ENCODE results near the gene DVL2. TPM values are rescaled to one million over a fixed set of nuclear protein-coding genes. Genes with fewer than 3 reads are reported as not detected.

Gene DVL2
- total and polyA plus RNA-seq, 2 of the 13 experiments (the other 11 are each of a cell fraction or from before 2014, with no cell fraction given): 5.7 to 38.2 TPM

DNA sequence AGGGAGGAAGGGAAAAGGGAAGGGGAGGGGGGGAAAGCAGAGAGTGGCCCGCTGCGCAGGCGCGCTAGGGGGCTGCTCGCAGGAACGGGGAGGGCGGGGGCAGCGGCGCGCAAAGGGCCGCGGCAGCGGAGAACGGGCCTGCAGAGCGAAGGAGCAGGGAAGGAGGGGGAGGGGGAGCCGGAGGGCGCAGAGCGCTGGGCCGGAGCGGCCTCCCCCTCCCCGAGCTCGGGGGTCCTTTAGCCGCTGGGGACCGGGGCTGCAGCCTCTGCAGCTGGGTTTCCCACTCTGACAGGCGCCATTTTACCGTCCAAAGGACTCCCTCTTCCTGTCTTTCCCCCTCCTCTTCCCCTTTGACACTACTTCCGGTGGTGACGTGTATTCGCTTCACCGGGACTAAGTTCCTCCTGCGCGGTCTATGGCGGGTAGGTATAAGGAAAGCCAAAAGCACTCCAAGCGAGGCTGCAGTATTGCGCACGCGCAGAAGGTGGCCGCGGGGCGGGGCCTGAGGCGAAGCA, 17.4 kb upstream of the DVL2 start, which contains the start of gene CTDNEP1 (continued):
- TF ChIP-seq, protein P1, sequence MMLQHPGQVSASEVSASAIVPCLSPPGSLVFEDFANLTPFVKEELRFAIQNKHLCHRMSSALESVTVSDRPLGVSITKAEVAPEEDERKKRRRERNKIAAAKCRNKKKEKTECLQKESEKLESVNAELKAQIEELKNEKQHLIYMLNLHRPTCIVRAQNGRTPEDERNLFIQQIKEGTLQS (CRISPR knock-in tag; IDR thresholded peaks at IDR 0.05): 0 out of 2 replicates have a peak, but pooled peaks have one; percentile 6
- TF ChIP-seq ZNF484 (CRISPR knock-in tag; IDR thresholded peaks at IDR 0.05; ENCODE audit: borderline replicate concordance, low read depth) (no peak), KLF11 (CRISPR knock-in tag; IDR thresholded peaks at IDR 0.05) (0 out of 2 replicates have a peak, but pooled peaks have one; percentile 10), ZSCAN25 (CRISPR knock-in tag; IDR thresholded peaks at IDR 0.05) (no peak), NR2C2 (CRISPR knock-in tag; IDR thresholded peaks at IDR 0.05; ENCODE audit: borderline replicate concordance) (peak; percentile 91; the same call in 1 of the 2 replicates), ZNF326 (CRISPR knock-in tag; IDR thresholded peaks at IDR 0.05; ENCODE audit: borderline replicate concordance) (no peak), NKX3-1 (CRISPR knock-in tag; IDR thresholded peaks at IDR 0.05) (0 out of 2 replicates have a peak, but pooled peaks have one; percentile 33), FOXK1 (CRISPR knock-in tag; IDR thresholded peaks at IDR 0.05; ENCODE audit: borderline replicate concordance, low read depth) (peak; percentile 61; the same call in 1 of the 2 replicates), ZNF510 (CRISPR knock-in tag; IDR thresholded peaks at IDR 0.05; ENCODE audit: low read depth) (0 out of 2 replicates have a peak, but pooled peaks have one; percentile 2), RBFOX2 (IDR thresholded peaks at IDR 0.05; ENCODE audit: low read depth, low read length) (peak; percentile 76), MAZ (IDR thresholded peaks at IDR 0.05; ENCODE audit: borderline replicate concordance, low read depth, low read length) (peak; percentile 25), MAZ (CRISPR knock-in tag; IDR thresholded peaks at IDR 0.05; ENCODE audit: low read depth) (peak; percentile 26; the same call in 1 of the 2 replicates)
- TF ChIP-seq, protein P2, sequence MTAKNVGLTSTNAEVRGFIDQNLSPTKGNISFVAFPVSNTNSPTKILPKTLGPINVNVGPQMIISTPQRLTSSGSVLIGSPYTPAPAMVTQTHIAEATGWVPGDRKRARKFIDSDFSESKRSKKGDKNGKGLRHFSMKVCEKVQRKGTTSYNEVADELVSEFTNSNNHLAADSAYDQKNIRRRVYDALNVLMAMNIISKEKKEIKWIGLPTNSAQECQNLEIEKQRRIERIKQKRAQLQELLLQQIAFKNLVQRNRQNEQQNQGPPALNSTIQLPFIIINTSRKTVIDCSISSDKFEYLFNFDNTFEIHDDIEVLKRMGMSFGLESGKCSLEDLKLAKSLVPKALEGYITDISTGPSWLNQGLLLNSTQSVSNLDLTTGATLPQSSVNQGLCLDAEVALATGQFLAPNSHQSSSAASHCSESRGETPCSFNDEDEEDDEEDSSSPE (CRISPR knock-in tag; IDR thresholded peaks at IDR 0.05): peak; percentile 68
- TF ChIP-seq, protein P3, sequence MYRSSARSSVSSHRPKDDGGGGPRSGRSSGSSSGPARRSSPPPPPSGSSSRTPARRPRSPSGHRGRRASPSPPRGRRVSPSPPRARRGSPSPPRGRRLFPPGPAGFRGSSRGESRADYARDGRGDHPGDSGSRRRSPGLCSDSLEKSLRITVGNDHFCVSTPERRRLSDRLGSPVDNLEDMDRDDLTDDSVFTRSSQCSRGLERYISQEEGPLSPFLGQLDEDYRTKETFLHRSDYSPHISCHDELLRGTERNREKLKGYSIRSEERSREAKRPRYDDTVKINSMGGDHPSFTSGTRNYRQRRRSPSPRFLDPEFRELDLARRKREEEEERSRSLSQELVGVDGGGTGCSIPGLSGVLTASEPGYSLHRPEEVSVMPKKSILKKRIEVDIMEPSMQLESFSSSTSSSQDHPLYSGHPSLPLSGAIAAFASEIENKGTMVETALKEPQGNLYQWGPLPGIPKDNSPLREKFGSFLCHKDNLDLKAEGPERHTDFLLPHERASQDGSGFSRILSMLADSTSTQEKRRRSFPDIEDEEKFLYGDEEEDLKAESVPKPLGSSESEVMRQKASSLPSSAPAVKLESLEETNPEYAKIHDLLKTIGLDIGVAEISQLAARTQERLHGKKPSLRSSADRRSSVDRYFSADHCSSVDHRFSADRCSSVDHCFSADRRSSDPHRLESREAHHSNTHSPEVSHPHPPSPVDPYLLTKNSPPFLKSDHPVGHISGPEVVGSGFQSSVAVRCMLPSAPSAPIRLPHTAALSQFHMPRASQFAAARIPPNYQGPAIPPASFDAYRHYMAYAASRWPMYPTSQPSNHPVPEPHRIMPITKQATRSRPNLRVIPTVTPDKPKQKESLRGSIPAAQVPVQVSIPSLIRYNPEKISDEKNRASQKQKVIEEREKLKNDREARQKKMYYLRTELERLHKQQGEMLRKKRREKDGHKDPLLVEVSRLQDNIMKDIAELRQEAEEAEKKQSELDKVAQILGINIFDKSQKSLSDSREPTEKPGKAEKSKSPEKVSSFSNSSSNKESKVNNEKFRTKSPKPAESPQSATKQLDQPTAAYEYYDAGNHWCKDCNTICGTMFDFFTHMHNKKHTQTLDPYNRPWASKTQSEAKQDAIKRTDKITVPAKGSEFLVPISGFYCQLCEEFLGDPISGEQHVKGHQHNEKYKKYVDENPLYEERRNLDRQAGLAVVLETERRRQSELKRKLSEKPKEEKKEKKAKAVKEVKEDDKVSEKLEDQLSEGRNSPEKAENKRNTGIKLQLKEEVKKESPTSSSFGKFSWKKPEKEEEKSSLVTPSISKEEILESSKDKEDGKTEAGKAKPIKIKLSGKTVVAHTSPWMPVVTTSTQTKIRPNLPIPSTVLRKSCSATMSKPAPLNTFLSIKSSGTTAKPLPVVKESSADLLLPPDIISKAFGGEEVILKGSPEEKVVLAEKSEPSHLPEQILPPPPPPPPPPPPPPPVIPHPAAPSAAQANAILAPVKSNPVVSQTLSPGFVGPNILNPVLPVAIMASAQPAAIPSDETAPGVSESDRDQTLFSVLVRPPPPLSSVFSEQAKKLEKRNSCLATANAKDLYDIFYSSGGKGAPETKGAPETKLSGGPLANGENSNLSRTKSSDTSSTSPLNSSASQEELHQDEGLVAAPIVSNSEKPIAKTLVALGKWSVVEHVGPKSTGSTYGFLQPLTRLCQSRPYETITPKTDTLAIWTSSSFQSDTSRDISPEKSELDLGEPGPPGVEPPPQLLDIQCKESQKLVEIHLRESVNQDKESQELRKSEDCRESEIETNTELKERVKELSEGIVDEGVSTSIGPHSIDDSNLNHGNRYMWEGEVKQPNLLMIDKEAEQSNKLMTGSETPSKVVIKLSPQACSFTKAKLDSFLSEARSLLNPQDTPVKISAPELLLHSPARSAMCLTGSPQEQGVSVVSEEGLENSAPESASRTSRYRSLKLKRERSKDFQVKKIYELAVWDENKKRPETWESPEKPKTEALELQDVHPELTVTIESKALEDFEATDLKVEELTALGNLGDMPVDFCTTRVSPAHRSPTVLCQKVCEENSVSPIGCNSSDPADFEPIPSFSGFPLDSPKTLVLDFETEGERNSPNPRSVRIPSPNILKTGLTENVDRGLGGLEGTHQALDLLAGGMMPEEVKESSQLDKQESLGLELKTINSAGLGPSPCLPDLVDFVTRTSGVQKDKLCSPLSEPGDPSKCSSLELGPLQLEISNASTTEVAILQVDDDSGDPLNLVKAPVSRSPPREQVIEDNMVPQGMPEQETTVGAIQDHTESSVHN (CRISPR knock-in tag; IDR thresholded peaks at IDR 0.05): no peak
- TF ChIP-seq, protein P4, sequence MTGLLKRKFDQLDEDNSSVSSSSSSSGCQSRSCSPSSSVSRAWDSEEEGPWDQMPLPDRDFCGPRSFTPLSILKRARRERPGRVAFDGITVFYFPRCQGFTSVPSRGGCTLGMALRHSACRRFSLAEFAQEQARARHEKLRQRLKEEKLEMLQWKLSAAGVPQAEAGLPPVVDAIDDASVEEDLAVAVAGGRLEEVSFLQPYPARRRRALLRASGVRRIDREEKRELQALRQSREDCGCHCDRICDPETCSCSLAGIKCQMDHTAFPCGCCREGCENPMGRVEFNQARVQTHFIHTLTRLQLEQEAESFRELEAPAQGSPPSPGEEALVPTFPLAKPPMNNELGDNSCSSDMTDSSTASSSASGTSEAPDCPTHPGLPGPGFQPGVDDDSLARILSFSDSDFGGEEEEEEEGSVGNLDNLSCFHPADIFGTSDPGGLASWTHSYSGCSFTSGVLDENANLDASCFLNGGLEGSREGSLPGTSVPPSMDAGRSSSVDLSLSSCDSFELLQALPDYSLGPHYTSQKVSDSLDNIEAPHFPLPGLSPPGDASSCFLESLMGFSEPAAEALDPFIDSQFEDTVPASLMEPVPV (CRISPR knock-in tag; IDR thresholded peaks at IDR 0.05): peak; percentile 71; the same call in 1 of the 2 replicates
- TF ChIP-seq, protein P5, sequence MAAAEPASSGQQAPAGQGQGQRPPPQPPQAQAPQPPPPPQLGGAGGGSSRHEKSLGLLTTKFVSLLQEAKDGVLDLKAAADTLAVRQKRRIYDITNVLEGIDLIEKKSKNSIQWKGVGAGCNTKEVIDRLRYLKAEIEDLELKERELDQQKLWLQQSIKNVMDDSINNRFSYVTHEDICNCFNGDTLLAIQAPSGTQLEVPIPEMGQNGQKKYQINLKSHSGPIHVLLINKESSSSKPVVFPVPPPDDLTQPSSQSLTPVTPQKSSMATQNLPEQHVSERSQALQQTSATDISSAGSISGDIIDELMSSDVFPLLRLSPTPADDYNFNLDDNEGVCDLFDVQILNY (CRISPR knock-in tag; conservative IDR thresholded peaks at IDR 0.05): 0 out of 2 replicates have a peak, but pooled peaks have one; percentile 20

All from HepG2 (cell line).